ENCODE data around the gene TCEA3. TPM values are rescaled to one million over a fixed set of nuclear protein-coding genes. Genes with fewer than 3 reads are reported as not detected.
A peak's percentile ranks its signal among the peaks of the same experiment; 100 is the strongest.
"Not testable (repeated sequence)": the region's sequence is repeated elsewhere in the genome, so short reads cannot be mapped to it uniquely, and the experiment has no call there.

TCEA3 gene
- total and polyA plus RNA-seq, 8 donors, result 44.1 to 155 (median 83.3) TPM

DNA sequence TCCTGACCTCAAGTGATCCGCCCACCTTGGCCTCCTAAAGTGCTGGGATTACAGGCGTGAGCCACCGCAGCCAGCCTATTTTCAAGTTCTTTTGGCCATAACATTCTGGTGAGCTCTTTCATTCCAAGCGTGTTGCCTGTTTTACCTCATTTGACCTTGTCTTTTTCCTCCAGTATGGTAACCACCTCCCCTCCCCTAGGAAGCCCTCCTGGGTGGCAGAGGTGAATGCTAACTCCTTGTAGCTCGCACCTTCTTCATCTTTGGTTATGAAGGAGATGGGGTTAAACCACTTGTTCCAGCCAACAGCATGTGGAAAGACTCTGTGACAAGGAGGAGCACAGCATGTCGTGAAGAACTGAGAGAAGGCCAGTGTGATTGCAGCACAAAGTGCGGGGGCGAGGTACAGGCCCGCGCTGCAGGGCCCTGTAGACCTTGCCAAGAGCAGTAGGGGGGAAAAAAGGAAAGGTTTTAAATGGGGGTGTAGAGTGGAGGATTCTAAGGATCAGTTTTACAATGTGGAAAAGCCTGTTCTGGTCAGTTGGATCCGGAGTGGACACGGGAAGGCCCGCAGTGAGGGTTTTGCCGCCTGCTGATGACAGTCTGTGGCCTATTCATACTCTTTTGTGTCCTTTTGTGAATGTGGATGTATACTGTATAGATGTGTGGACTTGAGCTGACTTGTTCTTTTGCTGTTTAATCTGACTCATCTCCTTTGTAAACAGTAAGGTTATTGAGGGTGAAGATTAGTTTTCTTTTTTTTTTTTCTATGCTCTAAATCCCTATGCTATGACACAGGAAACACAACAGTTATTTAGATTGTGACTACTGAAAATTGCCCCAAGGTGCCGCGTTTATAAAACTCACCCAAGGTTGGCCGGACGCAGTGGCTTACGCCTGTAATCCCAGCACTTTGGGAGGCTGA lies 47.4 kb downstream of the TCEA3 start:
- intact Hi-C loops (cut with DNase I; ENCODE audit: low total_unique reads), result no loop called here
- peak overlapping the region in 4 of 5 donors; percentile 55 to 71 (median 63) for H3K27ac ChIP-seq
- H3K36me3 ChIP-seq, result peaks cover 0 to 18% (median 13%) of the 10 kb centered on the region in 4 donors
- H3K4me1 ChIP-seq, result peaks cover 6 to 25% (median 18%) of the 10 kb centered on the region in 4 donors
- TF ChIP-seq EP300 (IDR thresholded peaks at IDR 0.05) (no peak), POLR2AphosphoS5 (IDR thresholded peaks at IDR 0.05) (peak in 1 of 3 donors; percentile 55)
- no peaks in the 10 kb centered on the region for H3K27me3 ChIP-seq
- peak in 1 of 2 donors; percentile 56 for DNase-seq
- WGBS, 5 donors, result 51 to 68% (median 60%) methylated on average over 19 of the region's 19 CpGs
- H3K9me3 ChIP-seq, result no peaks in the 10 kb centered on the region
- no peak overlapping the region for H3K4me3 ChIP-seq

DNA sequence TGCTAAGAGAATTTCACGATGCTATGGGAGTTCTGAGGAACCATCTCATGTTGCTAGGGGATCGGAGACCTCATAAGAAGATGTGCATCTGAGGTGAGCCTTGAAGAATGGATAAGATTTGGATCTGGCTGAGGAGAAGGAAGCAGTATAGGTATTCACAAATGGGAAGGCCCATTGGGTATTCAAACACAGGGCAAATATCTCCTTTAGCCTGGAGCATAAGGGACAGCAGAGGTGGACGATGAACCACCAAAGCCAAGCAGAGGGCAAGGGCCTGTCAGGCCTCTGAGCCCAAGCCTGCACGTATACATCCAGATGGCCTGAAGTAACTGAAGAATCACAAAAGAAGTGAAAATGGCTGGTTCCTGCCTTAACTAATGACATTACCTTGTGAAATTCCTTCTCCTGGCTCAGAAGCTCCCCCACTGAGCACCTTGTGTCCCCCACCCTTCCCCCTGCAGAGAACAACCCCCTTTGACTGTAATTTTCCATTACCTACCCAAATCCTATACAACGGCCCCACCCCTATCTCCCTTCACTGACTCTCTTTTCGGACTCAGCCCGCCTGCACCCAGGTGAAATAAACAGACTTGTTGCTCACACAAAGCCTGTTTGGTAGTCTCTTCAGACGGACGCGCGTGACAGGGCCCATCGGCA lies 50.3 kb downstream of the TCEA3 start:
- H3K36me3 ChIP-seq; intact Hi-C loops (cut with DNase I; ENCODE audit: low total_unique reads); DNase-seq; H3K4me3 ChIP-seq; H3K9me3 ChIP-seq; H3K27me3 ChIP-seq; H3K27ac ChIP-seq: not testable (repeated sequence)
- H3K4me1 ChIP-seq, result peaks cover 31 to 54% (median 45%) of the 10 kb centered on the region in 4 donors
- 79 to 87% (median 85%) methylated on average over 12 of the region's 12 CpGs for WGBS, 5 donors

DNA sequence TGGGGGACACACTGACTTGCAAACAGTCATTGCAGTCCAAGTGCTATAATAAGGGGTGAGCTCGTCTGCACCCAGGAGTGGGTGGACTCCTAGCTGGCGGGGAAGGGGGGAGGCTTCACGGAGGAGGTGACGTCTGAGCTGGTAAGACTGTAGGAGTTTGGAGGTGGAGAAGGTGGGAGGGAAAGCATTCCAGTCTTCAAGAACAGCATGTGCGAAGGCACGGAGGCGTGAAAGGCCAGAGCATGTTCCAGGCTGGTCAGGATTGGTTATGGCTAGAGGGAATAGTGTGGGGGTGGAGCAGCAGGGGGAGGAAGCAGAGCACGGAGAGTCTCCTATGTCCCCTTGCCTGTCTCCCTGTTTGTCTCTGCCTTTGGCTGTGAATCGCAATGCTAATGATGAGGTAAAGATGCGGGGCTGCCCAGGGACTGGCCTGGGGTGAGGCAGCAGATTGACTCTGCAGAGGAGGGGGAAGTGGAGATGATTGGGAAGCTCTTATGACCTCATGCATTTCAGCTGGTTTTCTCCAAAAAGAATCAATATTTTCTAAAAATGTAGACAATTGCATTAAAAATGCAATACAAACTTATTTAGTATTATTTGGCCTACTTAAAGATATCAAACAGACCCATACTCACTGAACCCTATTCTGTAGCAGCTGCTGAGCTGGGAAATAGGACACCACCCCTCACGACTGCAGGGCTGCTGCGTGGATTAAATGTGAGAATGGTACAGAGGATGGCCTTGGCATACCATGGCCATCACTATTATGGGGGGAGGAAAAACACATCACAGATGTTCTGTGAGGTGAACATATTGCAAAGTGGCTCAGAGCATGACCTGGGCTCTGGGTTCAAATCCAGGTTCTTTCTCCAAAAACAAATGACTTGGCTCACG lies 52.3 kb downstream of the TCEA3 start:
- no peaks in the 10 kb centered on the region for H3K36me3 ChIP-seq
- peaks cover 29 to 46% (median 38%) of the 10 kb centered on the region in 4 donors for H3K4me1 ChIP-seq
- 74 to 85% (median 78%) methylated on average over 13 of the region's 13 CpGs for WGBS, 5 donors
- H3K4me3 ChIP-seq, result no peak overlapping the region
- intact Hi-C loops (cut with DNase I; ENCODE audit: low total_unique reads), result no loop called here
- H3K27ac ChIP-seq, result peak overlapping the region in 2 of 5 donors; percentile 98
- DNase-seq, result no peak
- no peak for TF ChIP-seq POLR2AphosphoS5 (IDR thresholded peaks at IDR 0.05)
- TF ChIP-seq, protein P1, sequence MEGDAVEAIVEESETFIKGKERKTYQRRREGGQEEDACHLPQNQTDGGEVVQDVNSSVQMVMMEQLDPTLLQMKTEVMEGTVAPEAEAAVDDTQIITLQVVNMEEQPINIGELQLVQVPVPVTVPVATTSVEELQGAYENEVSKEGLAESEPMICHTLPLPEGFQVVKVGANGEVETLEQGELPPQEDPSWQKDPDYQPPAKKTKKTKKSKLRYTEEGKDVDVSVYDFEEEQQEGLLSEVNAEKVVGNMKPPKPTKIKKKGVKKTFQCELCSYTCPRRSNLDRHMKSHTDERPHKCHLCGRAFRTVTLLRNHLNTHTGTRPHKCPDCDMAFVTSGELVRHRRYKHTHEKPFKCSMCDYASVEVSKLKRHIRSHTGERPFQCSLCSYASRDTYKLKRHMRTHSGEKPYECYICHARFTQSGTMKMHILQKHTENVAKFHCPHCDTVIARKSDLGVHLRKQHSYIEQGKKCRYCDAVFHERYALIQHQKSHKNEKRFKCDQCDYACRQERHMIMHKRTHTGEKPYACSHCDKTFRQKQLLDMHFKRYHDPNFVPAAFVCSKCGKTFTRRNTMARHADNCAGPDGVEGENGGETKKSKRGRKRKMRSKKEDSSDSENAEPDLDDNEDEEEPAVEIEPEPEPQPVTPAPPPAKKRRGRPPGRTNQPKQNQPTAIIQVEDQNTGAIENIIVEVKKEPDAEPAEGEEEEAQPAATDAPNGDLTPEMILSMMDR (IDR thresholded peaks at IDR 0.05), result no peak
- TF ChIP-seq EP300 (IDR thresholded peaks at IDR 0.05), result no peak
- no peak for TF ChIP-seq POLR2A (IDR thresholded peaks at IDR 0.05)
- H3K27me3 ChIP-seq, result no peaks in the 10 kb centered on the region
- no peaks in the 10 kb centered on the region for H3K9me3 ChIP-seq

DNA sequence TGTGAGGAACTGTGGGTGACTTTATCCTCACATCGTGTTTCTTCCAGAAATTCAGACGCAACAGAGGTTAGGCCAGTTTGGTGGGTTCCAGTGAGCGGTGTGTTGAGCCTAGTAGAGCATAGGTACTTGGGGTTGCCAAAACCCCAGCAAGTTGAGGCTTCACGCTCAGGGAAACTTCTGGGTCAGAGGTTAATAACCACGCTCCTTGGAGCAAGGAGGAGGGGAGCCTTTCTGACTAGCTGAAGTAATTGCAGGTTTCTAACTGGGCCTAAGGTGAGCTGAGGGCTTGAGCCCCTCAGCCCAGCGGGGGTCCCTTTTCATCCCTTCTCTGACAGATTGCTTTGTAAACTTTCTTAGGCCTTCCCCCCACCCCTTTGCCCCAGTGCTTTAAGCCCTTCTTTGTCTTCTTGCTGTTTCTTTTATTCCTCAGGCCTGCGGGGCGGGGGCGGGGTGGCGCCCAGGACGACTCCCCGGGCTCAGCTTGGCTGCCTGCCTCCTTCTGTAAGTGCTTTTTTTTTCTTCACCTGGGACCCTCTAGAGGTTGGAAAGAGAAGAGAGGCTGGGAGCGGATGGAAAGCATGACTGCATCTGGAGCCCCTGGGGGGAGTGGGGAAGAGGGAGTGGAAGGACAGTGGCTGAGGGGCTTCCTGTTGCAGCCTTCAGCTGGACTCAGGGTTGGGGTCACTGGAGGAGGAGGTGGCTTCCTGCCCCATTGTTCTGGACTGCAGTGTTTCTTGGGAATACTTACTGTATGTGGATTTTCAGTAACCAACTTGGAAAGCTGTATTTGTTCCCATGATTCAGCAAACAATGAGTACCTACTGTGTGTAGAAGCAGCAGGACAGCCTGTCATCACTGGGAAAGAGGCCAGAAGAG lies 53.6 kb downstream of the TCEA3 start:
- no peaks in the 10 kb centered on the region for H3K27me3 ChIP-seq
- H3K36me3 ChIP-seq, result peaks cover 0 to 12% (median 7%) of the 10 kb centered on the region in 4 donors
- H3K27ac ChIP-seq, result peak overlapping the region; percentile 57 to 98 (median 97)
- peak in 1 of 2 donors; percentile 81 for DNase-seq
- TF ChIP-seq EP300 (IDR thresholded peaks at IDR 0.05), result no peak
- no peak for TF ChIP-seq POLR2AphosphoS5 (IDR thresholded peaks at IDR 0.05)
- no peak for TF ChIP-seq POLR2A (IDR thresholded peaks at IDR 0.05)
- TF ChIP-seq, protein P1 (IDR thresholded peaks at IDR 0.05), result no peak
- H3K4me1 ChIP-seq, result peaks cover 38 to 52% (median 46%) of the 10 kb centered on the region in 4 donors
- H3K9me3 ChIP-seq, result no peaks in the 10 kb centered on the region
- WGBS, 5 donors, result 18 to 29% (median 23%) methylated on average over 13 of the region's 13 CpGs
- H3K4me3 ChIP-seq, result peak overlapping the region in 2 of 4 donors; percentile 66 to 77
- intact Hi-C loops (cut with DNase I; ENCODE audit: low total_unique reads), result no loop called here

All from stomach (tissue), 9 donors.